GM18907 (cell line): ENCODE results near the gene PIK3CB.
A peak's percentile ranks its signal among the peaks of the same experiment; 100 is the strongest.

ENCODE experiments used
- ATAC-seq: cut with Tn5 transposase; IDR thresholded peaks from one replicate; pipeline ENCODE4 v1.9.1; 2021; ENCODE audit warnings: mild to moderate bottlenecking, moderate library complexity; ENCODE audit not compliant: unreplicated experiment

PIK3CB gene

DNA sequence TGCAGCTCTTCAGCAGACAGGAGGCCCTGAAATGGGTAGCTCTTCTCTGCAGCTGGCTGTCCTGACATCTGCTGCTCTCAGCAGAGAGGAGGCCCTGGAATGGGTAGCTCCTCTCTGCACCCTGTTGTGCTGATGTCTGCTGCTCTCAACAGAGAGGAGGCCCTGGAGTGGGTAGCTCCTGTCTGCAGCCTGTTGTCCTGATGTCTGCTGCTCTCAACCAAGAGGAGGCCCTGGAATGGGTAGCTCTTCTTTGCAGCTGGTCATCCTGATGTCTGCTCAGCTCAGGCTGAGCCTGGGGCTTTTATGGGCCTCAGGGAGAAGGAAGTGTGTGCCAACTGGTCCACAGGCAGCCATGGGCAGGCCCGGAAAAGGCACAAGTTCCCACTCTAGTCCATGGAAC lies 66.6 kb downstream of the PIK3CB start:
- no peak for ATAC-seq

DNA sequence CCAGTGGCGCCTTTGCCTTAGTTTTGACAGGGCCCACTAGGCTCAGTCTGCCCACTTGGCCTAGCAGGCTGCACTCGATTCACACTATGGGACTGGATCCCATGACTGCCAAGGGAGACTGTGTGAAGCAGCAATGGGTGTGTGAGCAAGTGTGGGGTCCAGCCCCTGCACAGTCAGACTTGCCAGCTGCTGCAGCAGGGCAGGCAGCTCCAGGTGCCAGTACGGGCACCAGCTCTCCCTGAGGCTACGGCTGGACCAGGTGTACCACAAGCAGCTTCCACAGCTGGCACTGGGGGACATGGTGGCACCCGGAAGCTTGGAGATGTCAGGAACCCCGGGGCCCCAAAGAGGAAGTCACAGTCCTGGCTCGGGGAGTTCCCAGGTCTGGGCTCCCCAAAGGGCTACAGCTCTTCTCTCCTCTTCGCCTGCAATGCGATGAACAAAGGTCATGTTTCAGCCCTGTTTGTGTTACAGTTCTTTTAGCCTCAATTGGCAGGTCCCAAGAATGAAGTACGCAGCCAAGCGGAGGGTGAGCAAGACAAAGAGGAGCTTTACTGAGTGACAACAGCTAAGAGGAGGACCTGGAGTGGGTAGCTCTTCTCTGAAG lies 67.1 kb downstream of the PIK3CB start:
- no peak for ATAC-seq

DNA sequence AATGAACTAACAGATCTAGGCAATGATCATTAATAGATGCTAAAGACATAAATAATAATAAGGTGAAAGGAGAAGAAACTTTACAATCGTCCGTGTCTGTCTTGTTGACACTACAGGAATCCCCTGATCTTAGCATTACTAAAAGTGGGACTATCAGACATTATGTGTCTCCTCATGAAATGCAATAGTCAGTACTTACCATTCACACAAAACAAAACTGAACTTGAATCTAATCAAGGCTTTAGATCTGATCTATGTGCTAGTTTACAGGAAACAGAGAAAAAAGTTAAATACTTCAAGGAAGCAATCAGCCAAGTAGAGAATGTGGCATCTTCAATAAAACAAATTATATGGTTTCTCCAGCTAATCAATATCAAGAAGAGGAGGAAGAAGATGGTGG lies 73.7 kb downstream of the PIK3CB start:
- no peak for ATAC-seq

DNA sequence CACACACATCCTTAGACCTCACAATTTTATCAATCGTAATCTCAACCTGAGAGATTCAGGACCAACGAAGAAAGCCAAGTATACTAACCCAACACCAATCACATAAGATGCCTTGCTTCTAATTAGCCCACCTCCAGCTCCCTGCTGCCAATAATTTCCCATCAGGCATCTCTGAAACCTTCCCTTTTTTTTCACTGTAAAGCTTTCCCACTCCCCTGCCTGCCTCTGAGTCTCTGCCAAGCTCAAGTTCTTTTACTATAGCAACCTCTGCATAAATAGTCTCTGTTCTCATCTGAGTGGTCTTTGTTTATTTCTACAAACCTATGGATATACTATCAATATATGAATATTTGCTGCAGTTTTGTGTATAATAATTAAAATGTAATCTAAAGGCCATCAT lies 86.5 kb downstream of the PIK3CB start:
- ATAC-seq: no peak

DNA sequence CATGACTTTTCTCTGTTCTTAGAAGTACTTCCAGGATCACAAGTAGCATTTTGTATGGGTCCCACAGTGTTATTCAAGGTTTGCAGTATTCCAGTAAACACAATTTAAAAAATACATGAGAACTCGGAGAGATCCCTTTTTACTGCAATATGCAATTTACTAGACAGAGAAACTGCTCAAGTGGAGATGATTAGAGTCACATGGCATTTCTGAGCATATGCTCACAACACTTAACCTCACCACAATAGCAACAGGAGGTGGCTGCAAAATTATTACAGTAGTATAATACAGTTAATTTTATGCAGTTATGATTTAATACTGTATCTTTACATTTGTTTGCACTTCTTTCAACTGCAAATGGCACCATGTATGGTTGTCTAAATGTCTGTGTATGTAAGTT lies 87.5 kb downstream of the PIK3CB start:
- no peak for ATAC-seq

DNA sequence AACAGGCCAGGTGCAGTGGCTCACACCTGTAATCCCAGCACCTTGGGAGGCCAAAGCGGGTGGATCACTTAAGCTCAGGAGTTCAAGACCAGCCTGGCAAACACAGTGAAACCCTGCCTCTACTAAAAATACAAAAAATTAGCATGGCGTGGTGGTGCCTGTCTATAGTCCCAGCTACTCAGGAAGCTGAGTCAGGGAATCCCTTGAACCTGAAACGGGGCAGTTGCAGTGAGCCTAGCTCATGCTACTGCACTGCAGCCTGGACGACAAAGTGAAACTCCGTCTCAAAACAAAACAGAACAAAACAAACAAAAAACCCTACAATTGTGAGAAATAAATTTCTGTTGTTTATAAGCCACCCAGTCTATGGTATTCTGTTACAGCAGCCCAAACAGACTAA lies 94.7 kb downstream of the PIK3CB start:
- no peak for ATAC-seq

DNA sequence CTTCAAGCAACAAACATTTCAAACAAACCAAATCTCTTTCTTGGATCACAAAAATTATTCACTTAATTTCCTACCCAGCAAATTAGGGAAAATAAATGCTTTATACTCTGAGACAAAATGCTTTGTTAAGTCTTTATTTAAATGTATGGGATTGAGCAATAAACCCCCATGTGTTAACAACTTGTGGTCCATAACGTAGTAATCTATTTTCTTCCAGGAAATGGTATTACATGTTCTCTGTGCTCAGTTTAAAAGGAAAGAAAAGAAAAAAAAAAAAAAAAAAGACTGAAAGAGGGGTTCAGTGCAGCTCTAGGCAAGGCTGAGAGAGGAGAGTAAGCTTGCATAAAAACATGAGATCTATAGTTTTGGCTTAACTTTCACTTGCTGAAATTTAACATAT lies 102.3 kb downstream of the PIK3CB start:
- ATAC-seq: no peak

DNA sequence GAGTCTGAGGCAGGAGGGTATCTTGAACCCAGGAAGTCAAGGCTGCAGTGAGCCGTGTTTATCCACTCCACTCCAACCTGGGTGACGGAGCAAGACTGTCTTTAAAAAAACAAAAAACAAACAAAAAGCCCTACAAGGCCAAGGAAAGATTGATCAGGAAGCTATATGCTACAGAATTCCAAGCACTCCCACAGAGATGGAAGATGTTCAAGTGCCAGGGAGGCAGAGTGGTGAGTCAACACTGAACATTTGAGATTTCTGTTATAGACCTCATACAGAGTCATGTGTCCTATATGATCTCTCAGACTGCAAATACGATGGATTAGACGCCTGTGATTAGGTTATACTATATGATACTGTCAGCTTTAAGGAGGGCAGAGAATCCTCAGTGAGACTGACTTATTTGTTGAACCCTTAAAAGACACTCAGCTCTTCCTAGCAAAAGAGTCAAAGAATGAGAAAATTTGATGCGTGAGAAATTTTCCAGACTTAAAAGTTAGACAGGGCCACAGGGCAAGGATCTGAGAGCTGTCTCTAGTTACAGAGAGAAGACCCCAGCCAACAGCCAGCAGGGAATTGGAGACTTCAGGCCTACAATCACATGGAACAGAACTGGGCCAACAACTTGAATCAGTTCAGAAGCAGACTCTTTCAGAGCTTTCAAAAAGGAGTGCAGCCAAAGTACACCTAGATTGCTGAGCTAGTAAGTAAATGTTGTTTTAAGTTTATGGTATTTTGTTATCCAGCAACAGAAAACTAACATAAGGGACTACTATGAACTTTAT lies 107.6 kb downstream of the PIK3CB start:
- ATAC-seq: no peak

DNA sequence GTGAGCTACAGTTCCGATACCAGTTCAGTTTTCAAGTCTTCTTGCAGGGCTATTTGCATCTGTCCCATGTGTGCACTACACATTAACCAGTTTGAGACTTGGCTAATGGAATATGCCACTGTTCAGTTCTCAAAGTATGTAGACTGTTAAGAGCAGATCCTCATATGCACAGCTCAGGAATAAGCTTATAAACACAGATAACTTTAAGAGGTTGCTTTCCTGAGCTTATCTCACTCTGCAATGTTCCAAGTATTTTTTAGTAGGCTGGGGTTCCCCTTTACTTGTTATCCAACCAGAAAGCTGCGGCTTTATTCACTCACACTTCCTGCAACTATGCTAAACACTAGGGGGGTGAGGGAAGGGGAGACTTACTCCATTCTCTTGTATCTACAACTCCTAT lies 108.7 kb downstream of the PIK3CB start:
- ATAC-seq: peak; percentile 75

DNA sequence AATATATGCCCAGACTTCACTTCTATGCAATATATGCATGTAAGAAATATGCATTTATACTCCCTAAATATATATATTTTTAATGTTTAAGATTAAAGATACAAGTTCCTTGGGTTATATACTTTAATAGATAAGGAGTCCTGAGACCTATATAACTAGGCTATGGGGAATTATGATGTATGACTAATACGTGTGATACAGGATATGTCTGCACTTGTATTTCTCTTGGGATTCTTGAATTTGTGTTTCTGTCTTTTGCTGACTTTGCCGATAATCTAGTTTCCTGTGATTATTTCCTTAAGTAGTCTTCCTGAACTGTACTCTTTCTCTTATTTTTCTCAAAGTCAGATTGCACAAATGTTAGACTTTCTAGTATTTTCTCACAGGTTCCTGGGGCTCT lies 109.6 kb downstream of the PIK3CB start:
- ATAC-seq: no peak

DNA sequence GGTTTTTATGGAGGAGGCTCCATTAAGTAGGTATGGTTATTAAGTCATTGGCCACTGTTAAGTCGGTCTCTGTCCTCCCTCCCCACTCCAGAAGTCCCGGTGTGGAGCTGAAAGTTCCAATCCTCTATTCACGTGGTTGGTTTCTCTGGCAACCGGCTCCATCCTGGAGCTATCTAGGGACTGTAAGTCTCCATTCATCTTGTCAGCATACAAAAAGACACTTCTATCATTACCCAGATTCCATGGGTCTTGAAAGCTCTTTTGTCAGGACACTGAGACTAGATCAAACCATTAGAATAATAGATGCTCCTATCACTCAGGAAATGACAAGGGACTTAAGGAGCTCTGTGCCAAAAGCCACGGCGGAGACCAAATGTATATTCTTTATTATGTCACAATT lies 110.3 kb downstream of the PIK3CB start:
- no peak for ATAC-seq

DNA sequence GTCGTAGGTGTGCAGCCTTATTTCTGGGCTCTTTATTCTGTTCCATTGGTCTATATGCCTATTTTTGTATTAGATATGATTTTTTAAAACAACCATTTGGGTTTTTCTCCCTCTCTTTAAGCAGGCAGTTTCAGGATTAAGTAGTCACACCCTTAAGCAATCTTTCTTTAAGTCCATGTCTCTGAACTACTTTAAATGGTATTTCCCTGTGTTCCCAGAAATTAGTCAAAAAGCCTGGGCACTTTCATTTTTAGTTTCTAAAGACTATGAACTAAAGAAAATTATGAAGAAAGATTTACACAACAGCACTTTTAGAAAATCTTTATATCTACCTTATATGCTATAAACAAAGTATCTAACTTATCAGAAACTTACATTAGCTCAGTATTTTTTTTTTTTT lies 115.9 kb downstream of the PIK3CB start:
- ATAC-seq: no peak

DNA sequence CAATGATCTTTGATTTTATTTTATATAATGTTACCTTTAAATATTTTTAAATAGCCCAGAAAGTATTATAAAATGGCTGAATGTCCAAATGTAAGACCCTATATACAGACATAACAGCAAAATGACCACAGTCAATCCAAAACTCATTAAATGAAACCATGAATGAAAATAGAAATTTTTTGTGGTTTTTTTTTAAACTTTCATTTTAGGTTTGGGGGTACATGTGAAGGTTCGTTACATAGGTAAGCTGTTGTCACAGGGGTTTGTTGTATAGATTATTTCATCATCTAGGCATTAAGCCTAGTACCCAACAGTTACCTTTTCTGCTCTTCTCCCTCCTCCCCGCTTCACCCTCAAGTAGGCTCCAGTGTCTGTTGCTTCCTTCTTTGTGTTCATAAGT lies 117.4 kb downstream of the PIK3CB start:
- peak; percentile 81 for ATAC-seq

DNA sequence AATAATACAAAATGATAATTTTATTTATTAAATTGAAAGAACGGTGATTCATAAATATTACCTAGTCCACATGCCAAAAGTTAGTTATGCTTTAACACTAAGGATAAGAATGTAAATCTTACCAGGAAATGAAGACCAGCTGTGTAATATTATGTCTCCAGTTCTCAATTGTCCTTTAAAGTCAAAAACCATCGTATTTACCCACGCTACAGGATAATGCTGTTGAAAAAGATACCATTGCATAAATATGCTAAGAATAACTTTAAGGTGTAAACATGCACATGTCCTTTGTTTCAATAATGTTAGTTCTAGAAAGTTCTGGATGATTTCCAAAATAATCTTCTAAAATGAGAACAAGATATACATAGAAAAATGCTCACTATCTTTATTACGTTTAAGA lies 122.6 kb downstream of the PIK3CB start:
- ATAC-seq: no peak

DNA sequence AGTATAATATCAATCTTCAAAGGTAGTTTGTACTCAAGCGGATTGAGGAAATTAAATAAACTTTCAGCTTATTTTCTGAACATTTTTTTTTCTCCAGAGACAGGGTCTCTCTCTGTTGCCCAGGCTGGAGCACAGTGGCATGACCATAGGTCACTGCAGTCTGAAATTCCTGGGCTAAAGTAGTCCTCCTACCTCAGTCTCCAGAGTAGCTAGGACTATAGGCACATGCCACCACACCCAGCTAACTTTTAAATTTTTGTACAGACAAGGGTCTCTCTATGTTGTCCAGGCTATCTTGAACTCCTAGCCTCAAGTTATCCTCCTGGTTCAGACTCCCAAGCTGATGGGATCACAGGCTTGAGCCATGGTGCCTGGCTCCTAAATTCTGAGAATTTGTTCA lies 129.1 kb downstream of the PIK3CB start:
- ATAC-seq: no peak

DNA sequence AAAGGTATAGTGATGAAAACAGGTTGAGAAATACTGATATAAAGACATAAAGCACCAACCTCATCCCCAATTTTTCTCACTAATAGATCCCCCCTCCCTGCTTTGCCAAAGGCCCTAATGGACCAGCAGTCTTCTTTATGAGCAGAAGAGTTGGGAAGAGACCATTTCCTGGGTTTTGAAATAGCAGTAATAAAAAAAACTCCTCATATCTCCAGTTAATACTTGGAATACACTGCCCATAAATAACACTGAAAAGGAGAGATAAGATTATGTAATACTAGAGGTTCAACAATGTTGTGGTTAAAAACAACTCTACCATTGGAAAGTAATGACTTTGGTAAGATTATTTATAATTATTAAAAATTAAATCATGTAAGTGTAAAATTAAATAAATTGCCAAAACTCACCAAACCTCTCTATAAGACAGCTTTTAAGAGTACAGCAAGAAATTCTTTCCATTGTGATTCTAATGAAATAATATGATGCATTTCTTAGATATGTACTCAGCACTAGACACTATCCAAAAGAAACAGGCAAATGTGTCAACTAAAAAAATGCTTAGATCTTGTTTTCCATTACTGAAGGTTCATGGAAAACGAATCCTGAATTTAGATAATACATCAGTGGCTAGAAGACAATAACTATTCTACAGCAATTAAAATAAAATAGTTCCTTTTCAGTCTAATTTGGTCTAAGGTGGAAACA lies 137.9 kb downstream of the PIK3CB start:
- ATAC-seq: no peak

DNA sequence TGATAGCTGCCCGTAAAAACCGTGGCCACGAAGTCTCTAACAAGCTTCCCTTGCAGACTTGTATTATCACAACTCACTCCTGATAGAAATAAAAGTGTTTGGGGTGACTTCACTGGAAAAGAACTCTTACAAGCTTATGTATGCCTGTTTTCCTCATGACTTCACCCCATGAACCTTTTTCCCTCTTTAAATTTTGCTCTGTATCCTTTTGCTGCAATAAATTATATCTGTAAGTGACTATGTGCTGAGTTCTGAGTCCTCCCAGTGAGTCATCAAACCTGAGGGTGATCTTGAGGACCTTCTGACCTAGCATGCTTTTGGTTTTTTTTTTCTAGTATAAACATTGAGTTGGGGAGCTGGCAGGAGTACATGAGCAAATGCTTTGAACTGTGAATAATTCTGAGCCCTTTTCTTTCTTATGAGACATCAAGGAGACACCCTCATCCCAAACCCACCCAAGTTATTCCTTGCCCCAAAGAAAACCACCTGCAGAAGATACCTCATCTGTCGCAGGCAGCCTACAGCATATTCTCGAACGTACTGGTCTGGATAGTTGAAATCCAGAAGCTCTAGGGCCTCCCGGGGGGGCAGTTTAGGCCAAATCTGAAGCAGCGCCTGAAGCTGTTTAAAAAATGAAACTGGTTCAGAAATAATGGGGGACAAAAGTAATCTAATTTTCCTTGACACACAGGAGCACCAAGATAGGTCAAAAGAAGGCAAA lies 140.3 kb downstream of the PIK3CB start:
- no peak for ATAC-seq

DNA sequence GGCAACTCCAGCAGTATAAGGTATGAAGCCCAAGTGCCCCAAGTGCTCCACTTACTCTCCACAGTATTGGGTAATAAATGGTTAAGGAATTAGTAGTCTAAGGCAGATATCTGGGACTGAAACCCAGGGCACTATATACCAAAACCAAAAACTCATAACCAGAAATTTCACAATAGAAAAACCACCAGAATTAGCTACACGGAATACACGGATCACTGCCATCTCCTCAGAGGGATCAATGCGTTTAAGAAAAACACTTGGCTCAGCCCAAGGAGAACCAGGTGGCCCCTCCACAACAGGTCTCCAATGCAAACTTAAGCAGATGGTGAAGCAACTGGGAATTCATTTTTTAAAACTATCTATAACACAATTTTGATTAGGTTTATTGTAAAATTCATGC lies 142.6 kb downstream of the PIK3CB start:
- no peak for ATAC-seq

DNA sequence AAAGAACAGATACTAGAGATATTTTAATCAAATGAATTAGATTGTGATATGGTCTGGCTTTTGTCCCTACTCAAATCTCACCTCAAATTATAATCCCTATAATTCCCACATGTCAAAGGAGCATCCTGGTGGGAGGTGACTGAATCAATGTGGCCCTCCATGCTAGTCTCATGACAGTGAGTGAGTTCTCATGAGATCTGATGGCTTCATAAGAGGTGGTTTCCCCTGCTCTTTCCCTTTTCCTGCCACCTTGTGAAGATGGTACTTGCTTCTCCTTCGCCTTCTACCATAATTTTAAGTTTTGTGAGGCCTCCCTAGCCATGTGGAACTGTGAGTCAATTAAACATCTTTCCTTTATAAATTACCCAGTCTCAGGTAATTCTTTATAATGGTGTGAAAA lies 143.4 kb downstream of the PIK3CB start:
- ATAC-seq: no peak

DNA sequence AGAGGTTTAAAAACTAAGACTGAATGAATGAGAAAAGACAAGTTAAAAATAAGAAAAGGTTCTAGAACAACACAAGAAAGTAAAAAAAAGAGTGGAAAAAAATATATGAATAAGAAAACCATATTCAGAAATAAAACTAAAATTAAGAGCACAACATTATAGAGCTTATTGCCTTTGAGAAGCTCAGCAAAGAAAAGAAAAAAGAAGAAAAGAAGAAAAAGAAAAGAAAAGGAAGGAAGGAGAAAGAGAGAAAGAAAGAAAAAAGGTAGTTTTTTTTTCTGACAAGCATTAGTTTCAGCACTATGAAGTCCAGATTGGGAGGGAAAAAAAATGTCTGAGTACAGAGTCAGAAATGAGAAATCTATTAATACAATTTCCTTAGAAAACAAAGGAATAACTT lies 144.7 kb downstream of the PIK3CB start:
- ATAC-seq: no peak

DNA sequence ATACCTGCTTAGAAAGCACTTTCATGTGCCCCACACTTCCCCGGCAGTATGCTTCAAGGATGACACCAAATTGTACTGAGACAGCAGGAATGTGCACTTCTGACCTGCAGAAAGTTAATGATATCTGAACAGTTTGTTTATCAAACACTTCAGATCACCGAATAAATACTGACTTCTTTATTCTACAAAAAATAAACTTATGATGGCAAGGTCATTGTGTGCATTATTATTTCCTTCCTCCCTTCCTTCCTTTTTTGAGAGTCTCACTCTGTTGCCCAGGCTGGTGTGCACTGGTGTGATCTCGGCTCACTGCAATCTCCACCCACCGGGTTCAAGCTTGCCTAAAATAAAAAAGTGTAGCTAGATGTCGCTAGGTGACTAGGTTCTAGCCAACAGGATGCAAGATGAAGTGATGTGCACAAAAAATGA lies 145.8 kb downstream of the PIK3CB start:
- ATAC-seq: no peak

DNA sequence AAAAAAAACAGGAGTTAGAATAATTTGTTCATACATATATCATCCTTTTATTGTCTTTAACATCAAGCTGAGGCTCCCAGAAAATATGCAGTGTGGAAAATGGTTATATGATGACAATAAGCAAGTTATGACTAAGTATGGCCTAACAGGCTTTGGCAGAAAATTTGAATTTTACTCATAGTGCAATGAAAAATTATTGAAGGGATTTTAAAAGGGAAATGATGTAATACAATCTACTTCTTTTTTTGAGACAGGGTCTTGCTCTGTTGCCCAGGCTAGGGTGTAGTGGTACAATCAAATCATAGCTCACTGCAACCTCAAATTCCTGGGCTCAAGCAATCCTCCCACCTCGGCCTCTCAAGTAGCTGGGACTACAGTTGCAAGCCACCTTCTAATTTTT lies 147.5 kb downstream of the PIK3CB start:
- ATAC-seq: peak; percentile 26
